OCI-LY7 (cell line): ENCODE measurements around the gene SV2C. TPM values are rescaled to one million over a fixed set of nuclear protein-coding genes. Genes with fewer than 3 reads are reported as not detected.

ENCODE experiments used
- BruUV-seq: library from RNA; stranded (reverse); fragments of 400-500 nt; replicated peaks from 2 replicates; lab custom pipeline; 2021; lab: Mats Ljungman, UMichigan
- CTCF ChIA-PET: fragments of 300-600 bp; sonication (Branson Sonifier 250); formaldehyde crosslinking; loops from one replicate; lab custom pipeline; 2022; ENCODE audit warnings: antibody characterized with exemption; ENCODE audit not compliant: unreplicated experiment; lab: Charles Lee
- POLR2A ChIA-PET: fragments of 300-600 bp; sonication (Branson Sonifier 250); formaldehyde crosslinking; loops from one replicate; lab custom pipeline; 2022; ENCODE audit warnings: antibody characterized with exemption; lab: Charles Lee
- DNase-seq: peaks from one replicate; pipeline ENCODE4 v3.0.0-alpha.2; 2015; ENCODE audit warnings: low spot score
- H2AFZ ChIP-seq: fragments of 200-600 bp; sonication (generic), shearing (Covaris generic); 2 replicates; pipeline ENCODE4 v1.6.1; 2014; ENCODE audit warnings: mild to moderate bottlenecking, antibody characterized with exemption, low read length, moderate library complexity
- H3K27ac ChIP-seq: fragments of 200-600 bp; sonication (generic); 2 replicates; pipeline ENCODE4 v1.5.1; 2014; ENCODE audit warnings: mixed run types, low read depth, mild to moderate bottlenecking, moderate library complexity, low read length, inconsistent platforms; ENCODE audit not compliant: poor library complexity, severe bottlenecking
- H3K36me3 ChIP-seq: fragments of 200-600 bp; sonication (generic); 2 replicates; pipeline ENCODE4 v1.6.1; 2014; ENCODE audit warnings: mild to moderate bottlenecking, antibody characterized with exemption, low read length, moderate library complexity, mixed read lengths; ENCODE audit not compliant: insufficient read depth
- H3K4me1 ChIP-seq: fragments of 200-600 bp; sonication (generic); 2 replicates; pipeline ENCODE4 v1.5.1; 2014; ENCODE audit warnings: mild to moderate bottlenecking, low read length; ENCODE audit not compliant: insufficient read depth, poor library complexity, severe bottlenecking
- H3K4me2 ChIP-seq: fragments of 200-600 bp; sonication (generic); 2 replicates; pipeline ENCODE4 v1.6.1; 2014; ENCODE audit warnings: mild to moderate bottlenecking, low read length
- H3K4me3 ChIP-seq: fragments of 200-600 bp; sonication (generic); 2 replicates; pipeline ENCODE4 v1.5.1; 2014; ENCODE audit warnings: mild to moderate bottlenecking, low read depth, low read length; ENCODE audit not compliant: poor library complexity, severe bottlenecking
- H3K79me2 ChIP-seq: fragments of 200-600 bp; sonication (generic); 2 replicates; pipeline ENCODE4 v1.6.1; 2016; ENCODE audit warnings: low read depth, mild to moderate bottlenecking, low read length, moderate library complexity, mixed read lengths; ENCODE audit not compliant: insufficient read depth
- H3K9me2 ChIP-seq: fragments of 200-600 bp; sonication (generic); 2 replicates; pipeline ENCODE4 v1.6.1; 2016; ENCODE audit warnings: mild to moderate bottlenecking, low read length, mixed read lengths; ENCODE audit not compliant: insufficient read depth
- H3K9me3 ChIP-seq: fragments of 200-600 bp; sonication (generic); 2 replicates; pipeline ENCODE4 v1.6.1; 2014; ENCODE audit warnings: mild to moderate bottlenecking, mixed run types, low read length, mixed read lengths
- H4K20me1 ChIP-seq: fragments of 200-600 bp; sonication (generic); 2 replicates; pipeline ENCODE4 v1.6.1; 2014; ENCODE audit warnings: mild to moderate bottlenecking, antibody characterized with exemption, low read length, moderate library complexity, mixed read lengths; ENCODE audit not compliant: insufficient read depth
- EZH2phosphoT487 ChIP-seq: fragments of 200-600 bp; sonication (generic); IDR thresholded peaks from 2 replicates; pipeline ENCODE4 v1.6.1; 2018; ENCODE audit warnings: low read depth, borderline replicate concordance, mild to moderate bottlenecking, mixed run types, antibody characterized with exemption, low read length, moderate library complexity, mixed read lengths
- intact Hi-C: fragments of 100-400 bp; cut with micrococcal nuclease; formaldehyde crosslinking; loops from one replicate; pipeline ENCODE4 v1.10.0; 2022; ENCODE audit not compliant: unreplicated experiment
- total RNA-seq, 2 experiments: library from RNA; depleted of rRNA in 1 of 2; stranded (reverse); fragments of >200 nt in 1 of 2; shearing (Covaris generic) in 1 of 2; gene quantifications; 2 replicates each; pipeline ENCODE4 v1.2.3, GENCODE V29; 2014 to 2022
- TF ChIP-seq, protein P1 (sequence below): fragments of 200-600 bp; sonication (generic); conservative IDR thresholded peaks from 2 replicates; pipeline ENCODE4 v1.5.1; 2014; ENCODE audit warnings: mild to moderate bottlenecking, antibody characterized with exemption, low read length, moderate library complexity, mixed read lengths

Gene SV2C
- total RNA-seq, 2 experiments from 2014 or later, result not detected

DNA sequence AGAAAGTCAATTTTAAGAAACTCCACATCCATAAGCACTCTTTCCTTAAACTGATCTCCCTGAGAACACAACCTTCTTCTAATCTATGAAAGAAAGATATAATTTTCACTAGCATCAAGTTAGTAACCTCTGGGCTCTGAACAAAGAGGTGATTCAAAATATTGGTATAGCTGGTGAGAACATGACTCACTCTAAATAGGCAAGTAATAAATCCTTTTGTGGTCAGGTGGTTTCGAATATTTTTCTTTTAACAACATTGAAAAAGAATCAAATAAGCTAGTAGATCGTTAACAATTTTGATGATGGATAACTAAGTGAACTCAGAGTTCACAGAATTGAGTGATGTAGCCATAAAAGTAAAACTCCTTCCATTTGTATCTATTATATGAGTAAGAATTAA is 169.3 kb downstream of the SV2C start:
- intact Hi-C loops, result no loop called here
- H3K9me3 ChIP-seq, result no peaks in the 10 kb centered on the region
- TF ChIP-seq, protein P1, sequence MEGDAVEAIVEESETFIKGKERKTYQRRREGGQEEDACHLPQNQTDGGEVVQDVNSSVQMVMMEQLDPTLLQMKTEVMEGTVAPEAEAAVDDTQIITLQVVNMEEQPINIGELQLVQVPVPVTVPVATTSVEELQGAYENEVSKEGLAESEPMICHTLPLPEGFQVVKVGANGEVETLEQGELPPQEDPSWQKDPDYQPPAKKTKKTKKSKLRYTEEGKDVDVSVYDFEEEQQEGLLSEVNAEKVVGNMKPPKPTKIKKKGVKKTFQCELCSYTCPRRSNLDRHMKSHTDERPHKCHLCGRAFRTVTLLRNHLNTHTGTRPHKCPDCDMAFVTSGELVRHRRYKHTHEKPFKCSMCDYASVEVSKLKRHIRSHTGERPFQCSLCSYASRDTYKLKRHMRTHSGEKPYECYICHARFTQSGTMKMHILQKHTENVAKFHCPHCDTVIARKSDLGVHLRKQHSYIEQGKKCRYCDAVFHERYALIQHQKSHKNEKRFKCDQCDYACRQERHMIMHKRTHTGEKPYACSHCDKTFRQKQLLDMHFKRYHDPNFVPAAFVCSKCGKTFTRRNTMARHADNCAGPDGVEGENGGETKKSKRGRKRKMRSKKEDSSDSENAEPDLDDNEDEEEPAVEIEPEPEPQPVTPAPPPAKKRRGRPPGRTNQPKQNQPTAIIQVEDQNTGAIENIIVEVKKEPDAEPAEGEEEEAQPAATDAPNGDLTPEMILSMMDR, result no peak
- no peak for TF ChIP-seq EZH2phosphoT487
- no peak for DNase-seq
- H3K4me2 ChIP-seq, result no peak overlapping the region
- POLR2A ChIA-PET, result no interaction called here
- H4K20me1 ChIP-seq, result no peaks in the 10 kb centered on the region
- BruUV-seq, result no TSS peak
- no peak overlapping the region for H2AFZ ChIP-seq
- H3K9me2 ChIP-seq, result no peaks in the 10 kb centered on the region
- H3K36me3 ChIP-seq, result no peaks in the 10 kb centered on the region
- H3K27ac ChIP-seq, result no peak overlapping the region
- no peaks in the 10 kb centered on the region for H3K79me2 ChIP-seq
- no peaks in the 10 kb centered on the region for H3K4me1 ChIP-seq
- H3K4me3 ChIP-seq, result no peak overlapping the region
- CTCF ChIA-PET, result no interaction called here

DNA sequence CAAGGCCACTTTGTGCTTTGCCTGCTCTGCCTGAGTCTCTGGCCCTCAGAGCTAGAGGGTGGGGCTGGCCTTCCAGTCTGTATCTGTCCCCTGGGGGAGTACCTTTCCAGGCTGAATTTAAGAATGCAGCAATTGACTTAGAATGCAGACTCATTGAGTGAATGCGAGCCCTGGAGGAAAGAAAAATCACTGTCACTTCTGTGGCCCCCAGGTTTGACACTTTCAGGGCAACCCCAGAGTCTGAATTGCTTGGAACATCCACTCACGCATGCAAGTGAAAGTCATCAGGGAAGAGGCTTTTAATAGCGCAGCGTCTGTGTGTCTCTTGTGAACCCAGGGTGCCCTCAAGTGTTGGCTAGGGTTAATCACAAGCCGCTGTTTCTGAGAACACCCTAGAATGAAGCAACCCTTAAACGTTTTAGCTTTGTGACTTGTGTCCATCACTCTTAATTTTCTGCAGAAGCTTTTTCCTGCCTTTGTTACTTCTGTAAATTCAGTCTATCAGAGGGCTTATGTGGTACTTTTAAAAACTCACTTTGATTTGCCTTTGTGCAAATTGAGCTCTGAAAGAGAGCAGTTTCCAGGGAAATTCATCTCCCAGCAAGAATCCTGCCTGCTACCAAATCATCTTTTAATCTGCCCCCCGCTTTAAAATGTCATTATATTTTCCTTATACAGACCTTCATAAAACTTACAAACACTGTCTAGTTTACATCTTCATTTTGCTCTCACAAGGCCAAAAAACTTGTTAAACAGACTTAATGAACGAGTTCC is 173.1 kb downstream of the SV2C start:
- H2AFZ ChIP-seq, result no peak overlapping the region
- no peaks in the 10 kb centered on the region for H3K36me3 ChIP-seq
- CTCF ChIA-PET, result interaction anchor here (0.5 kb wide), 2 partner anchors 126 to 886 kb away, joined by 3 to 5 read pairs; no protein-coding TSS in a partner anchor
- H3K79me2 ChIP-seq, result no peaks in the 10 kb centered on the region
- H3K27ac ChIP-seq, result no peak overlapping the region
- no peaks in the 10 kb centered on the region for H3K9me3 ChIP-seq
- H3K4me3 ChIP-seq, result no peak overlapping the region
- POLR2A ChIA-PET, result interaction anchor here (0.5 to 0.7 kb wide), 3 partner anchors 42 to 1817 kb away, joined by 3 read pairs; no protein-coding TSS in a partner anchor
- peak; percentile 74 for DNase-seq
- no peaks in the 10 kb centered on the region for H3K9me2 ChIP-seq
- no peak overlapping the region for H3K4me2 ChIP-seq
- no peaks in the 10 kb centered on the region for H4K20me1 ChIP-seq
- TF ChIP-seq, protein P1, result peak; percentile 85
- TF ChIP-seq EZH2phosphoT487, result no peak
- no TSS peak for BruUV-seq
- intact Hi-C loops, result no loop called here
- H3K4me1 ChIP-seq, result no peaks in the 10 kb centered on the region
